Measurements from ENCODE around the gene PRMT5.
A peak's percentile ranks its signal among the peaks of the same experiment; 100 is the strongest.

Gene PRMT5

DNA sequence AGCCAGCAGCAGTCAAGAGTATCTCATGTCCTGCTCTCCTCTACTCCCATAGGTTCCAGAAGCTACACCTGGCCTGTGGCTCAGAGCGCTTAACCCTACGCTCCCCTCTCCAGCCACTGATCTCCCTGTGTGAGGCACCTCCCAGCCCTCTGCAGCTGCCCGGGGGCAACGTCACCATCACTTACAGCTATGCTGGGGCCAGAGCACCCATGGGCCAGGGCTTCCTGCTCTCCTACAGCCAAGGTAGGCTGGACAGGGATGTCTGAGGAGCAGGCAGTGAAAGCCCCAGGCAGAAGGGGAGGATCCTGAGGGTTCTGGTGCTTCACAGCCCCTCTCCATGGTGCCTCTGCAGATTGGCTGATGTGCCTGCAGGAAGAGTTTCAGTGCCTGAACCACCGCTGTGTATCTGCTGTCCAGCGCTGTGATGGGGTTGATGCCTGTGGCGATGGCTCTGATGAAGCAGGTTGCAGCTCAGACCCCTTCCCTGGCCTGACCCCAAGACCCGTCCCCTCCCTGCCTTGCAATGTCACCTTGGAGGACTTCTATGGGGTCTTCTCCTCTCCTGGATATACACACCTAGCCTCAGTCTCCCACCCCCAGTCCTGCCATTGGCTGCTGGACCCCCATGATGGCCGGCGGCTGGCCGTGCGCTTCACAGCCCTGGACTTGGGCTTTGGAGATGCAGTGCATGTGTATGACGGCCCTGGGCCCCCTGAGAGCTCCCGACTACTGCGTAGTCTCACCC is 54.0 kb downstream of the PRMT5 start:
- DNase-seq (ENCODE audit: low spot score): no peak

DNA sequence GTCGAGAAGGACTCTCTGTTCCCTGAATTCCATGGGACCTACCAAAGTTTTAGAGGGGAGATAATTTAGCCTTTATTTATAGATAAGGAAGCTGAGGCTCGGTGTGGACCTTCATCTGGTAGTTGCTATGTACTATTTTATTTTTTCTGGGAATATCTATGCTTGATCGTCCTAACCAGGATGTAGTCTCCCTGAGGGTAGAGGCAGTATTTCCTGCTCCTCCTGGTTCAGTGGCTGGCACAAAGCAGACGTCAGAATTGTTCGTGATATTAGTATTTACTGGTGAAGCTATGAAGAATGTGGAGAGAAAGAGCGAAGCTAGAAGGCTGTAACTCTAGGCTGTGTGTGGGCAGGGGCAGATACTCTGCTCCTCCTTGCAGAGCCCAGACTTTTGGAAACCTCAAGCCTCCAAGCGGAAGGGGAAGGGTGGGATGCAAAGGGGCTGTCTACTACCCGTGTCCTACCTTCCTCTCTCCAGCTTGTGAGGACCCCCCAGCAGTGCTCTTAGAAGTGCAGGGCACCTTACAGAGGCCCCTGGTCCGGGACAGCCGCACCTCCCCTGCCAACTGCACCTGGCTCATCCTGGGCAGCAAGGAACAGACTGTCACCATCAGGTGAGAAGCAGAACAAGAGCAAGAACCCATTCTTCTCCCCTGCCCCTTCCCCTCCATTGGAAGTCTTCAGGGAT is 56.2 kb downstream of the PRMT5 start:
- DNase-seq (ENCODE audit: low spot score): no peak

DNA sequence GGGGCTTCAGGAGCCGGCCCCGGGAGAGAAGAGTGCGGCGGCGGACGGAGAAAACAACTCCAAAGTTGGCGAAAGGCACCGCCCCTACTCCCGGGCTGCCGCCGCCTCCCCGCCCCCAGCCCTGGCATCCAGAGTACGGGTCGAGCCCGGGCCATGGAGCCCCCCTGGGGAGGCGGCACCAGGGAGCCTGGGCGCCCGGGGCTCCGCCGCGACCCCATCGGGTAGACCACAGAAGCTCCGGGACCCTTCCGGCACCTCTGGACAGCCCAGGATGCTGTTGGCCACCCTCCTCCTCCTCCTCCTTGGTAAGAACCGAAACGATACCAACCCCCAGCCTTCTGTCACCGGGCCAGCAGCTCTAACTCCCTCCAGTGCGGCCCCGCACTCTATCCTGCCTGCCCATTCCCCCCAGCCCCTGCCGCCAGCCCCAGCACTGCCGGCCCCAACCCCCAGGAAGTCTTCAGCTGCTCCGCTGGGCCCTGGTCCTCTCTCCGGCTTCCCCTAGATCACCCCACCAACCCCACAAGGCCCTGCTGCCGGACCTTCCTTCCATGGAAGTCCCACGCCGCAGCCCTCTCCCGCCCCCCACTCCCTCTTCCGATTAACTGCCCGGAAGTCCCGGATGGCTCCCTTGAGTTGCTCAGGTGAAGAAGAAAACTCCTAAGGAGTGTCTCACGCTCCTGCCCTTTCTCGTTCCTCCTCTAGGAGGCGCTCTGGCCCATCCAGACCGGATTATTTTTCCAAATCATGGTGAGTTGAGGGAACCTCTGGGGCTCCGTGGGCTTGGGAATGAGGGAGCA is 56.9 kb downstream of the PRMT5 start:
- peak; percentile 86 for DNase-seq (ENCODE audit: low spot score)

DNA sequence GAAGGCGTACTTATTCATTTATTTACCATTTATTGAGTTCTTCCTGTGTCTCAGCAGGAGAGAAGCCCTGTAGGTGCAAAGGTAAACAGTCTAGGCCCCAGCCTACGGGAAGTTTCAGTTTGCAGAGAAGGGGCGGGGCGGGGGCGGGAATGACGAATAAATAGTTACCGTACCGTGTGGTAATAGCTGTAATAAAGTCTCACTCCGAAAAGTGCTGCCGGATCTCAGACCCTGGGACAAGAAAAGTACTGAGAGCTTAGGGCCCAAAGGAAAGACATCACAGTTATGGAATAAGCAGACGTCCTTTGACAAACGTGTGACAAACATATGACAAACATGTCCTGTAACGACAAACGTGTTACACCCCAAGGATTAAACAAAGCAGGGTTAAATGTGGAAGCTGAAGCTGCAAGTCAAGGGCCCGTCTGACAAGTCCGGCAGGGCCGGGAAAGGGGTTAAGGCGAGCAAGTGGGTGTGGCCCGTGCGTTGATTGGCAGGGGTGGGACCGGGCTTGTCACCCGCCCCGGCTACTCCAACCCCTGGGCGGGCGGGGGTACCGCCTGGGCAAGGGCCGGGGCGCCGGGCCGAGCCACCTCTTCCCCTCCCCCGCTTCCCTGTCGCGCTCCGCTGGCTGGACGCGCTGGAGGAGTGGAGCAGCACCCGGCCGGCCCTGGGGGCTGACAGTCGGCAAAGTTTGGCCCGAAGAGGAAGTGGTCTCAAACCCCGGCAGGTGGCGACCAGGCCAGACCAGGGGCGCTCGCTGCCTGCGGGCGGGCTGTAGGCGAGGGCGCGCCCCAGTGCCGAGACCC is 57.7 kb downstream of the PRMT5 start, which contains the start of gene LRP10:
LRP10 (plus strand) TSS at position 517 of the 809 bp plus-strand sequence. CDS start 564 bp downstream, outside the sequence.
- peak; percentile 87 for DNase-seq (ENCODE audit: low spot score)

DNA sequence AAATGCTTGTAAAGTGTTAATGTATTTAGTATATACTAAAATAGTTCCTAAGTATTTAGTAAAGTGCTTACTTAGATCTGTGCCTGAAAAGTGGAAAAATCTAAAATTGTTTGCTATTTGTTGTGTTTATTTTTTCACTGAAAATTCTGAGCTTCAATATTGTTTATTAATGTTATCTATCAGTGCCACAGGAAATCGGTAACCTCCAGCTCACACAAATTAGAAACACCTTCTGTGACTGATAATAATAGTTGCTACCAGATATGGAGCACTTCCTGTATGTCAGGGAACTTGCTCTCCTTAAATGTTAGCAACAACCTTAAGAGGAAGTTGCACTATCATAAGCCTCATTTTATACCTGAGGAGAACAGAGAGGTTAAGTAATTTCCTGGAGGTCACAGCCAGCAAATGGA is 58.4 kb downstream of the PRMT5 start:
- DNase-seq (ENCODE audit: low spot score): no peak
